Activated CD4-positive, alpha-beta T cell treated with anti-CD3 and anti-CD28 coated beads, Interleukin-2, amount 50 U/mL, for 48 hours (primary cell): ENCODE data around the gene CCDC185.

ENCODE experiments used
- DNase-seq, 2 experiments: peaks; one replicate each; pipeline ENCODE4 v3.0.0-alpha.2; 2020

The CCDC185 gene

DNA sequence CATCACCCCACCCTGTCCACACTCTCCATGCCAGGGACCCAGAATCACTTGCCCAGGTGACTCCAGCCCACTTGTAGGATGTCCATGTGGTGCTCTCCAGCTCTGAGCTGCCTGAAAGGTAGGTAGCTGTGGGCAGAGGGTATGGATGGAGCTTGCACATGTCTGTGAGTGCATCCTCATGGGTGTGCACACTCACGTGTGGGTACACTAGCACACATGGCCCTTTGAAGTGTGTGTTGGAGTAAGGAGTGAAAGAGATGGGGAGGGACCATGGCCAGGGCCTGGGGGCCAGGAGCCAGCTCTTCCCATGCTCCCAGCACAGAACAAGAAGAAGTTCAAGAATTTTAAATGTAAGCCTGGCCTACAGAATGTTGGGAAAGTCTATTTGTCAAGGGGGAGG is 50.2 kb downstream of the CCDC185 start:
- no peak for DNase-seq

DNA sequence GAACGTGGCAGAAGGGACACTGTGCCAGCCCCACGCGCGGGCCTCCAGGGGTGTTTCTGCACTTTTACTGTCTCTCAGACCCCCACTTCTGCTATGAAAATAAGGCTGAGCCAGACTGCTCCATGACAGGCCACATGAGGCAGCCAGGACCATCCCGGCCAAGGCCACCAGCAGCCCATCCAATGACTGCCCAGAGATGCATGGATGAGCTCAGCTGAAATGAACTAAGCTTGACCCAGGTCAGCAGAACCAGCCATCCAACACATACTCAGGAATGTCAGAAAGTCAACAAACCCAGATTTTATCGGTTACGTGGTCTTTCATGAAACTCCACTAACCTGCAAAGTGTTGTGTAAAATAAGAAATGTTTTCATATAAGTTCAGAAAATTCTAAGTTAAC is 51.2 kb downstream of the CCDC185 start:
- no peak for DNase-seq
